ENCODE measurements around the gene MACROH2A1.
A peak's percentile ranks its signal among the peaks of the same experiment; 100 is the strongest.

Gene MACROH2A1

GRCh38 chr5:135400866-135401265, 1.8 kb upstream of the MACROH2A1 start:
- peaks cover 10% of the 10 kb centered on the region for H3K4me1 ChIP-seq (ENCODE audit: control insufficient read depth, insufficient read depth, low read length)
- H3K9ac ChIP-seq (ENCODE audit: low read length): no peak overlapping the region
- H3K36me3 ChIP-seq (ENCODE audit: control insufficient read depth, insufficient read depth, low read length): no peaks in the 10 kb centered on the region
- H3K27ac ChIP-seq (ENCODE audit: low read depth, low read length): no peak overlapping the region
- H3K4me3 ChIP-seq (ENCODE audit: low read length): no peak overlapping the region
- H3K27me3 ChIP-seq (ENCODE audit: control insufficient read depth, insufficient read depth, low read length): no peaks in the 10 kb centered on the region

- Histone ChIP-seq H3K9ac (ENCODE audit: low read length) (peak overlapping the region; percentile 99), H3K36me3 (ENCODE audit: control insufficient read depth, insufficient read depth, low read length) (no peaks in the 10 kb centered on the region), H3K27me3 (ENCODE audit: control insufficient read depth, insufficient read depth, low read length) (no peaks in the 10 kb centered on the region), H3K27ac (ENCODE audit: low read depth, low read length) (peak overlapping the region; percentile 97), H3K4me3 (ENCODE audit: low read length) (peak overlapping the region; percentile 97), H3K4me1 (ENCODE audit: control insufficient read depth, insufficient read depth, low read length) (peaks cover 12% of the 10 kb centered on the region)
These were observed 937 bp upstream of the MACROH2A1 start for GRCh38 chr5:135399794-135400542.

- H3K9ac ChIP-seq (ENCODE audit: low read length): peak overlapping the region; percentile 41
- H3K27ac ChIP-seq (ENCODE audit: low read depth, low read length): peak overlapping the region; percentile 97
- H3K36me3 ChIP-seq (ENCODE audit: control insufficient read depth, insufficient read depth, low read length): no peaks in the 10 kb centered on the region
- H3K4me3 ChIP-seq (ENCODE audit: low read length): peak overlapping the region; percentile 97
- no peaks in the 10 kb centered on the region for H3K27me3 ChIP-seq (ENCODE audit: control insufficient read depth, insufficient read depth, low read length)
- peaks cover 12% of the 10 kb centered on the region for H3K4me1 ChIP-seq (ENCODE audit: control insufficient read depth, insufficient read depth, low read length)
These were observed 724 bp downstream of the MACROH2A1 start for GRCh38 chr5:135398160-135398854.

DNA sequence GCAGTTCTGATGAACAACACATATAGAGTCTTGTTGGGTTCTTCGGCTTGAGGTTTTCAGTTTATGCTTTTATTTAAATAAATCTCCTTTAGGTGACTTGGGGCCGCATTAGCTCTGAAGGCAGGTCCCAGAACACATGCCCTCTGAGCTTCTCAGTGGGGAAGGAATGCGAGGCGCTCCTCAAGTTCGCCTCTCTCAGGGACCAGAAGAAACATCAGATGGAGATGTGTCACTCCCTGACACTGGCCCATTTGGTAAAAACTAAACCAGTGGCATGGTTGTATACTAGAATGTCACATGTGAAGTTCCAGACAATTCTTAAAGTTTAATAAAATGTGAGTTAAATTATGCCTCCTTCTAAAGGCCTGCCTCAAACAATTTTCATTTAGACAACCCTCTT, 1.9 kb downstream of the MACROH2A1 start:
- H3K4me1 ChIP-seq (ENCODE audit: control insufficient read depth, insufficient read depth, low read length): peaks cover 12% of the 10 kb centered on the region
- H3K9ac ChIP-seq (ENCODE audit: low read length): no peak overlapping the region
- no peaks in the 10 kb centered on the region for H3K36me3 ChIP-seq (ENCODE audit: control insufficient read depth, insufficient read depth, low read length)
- no peak overlapping the region for H3K4me3 ChIP-seq (ENCODE audit: low read length)
- H3K27me3 ChIP-seq (ENCODE audit: control insufficient read depth, insufficient read depth, low read length): no peaks in the 10 kb centered on the region
- H3K27ac ChIP-seq (ENCODE audit: low read depth, low read length): no peak overlapping the region

DNA sequence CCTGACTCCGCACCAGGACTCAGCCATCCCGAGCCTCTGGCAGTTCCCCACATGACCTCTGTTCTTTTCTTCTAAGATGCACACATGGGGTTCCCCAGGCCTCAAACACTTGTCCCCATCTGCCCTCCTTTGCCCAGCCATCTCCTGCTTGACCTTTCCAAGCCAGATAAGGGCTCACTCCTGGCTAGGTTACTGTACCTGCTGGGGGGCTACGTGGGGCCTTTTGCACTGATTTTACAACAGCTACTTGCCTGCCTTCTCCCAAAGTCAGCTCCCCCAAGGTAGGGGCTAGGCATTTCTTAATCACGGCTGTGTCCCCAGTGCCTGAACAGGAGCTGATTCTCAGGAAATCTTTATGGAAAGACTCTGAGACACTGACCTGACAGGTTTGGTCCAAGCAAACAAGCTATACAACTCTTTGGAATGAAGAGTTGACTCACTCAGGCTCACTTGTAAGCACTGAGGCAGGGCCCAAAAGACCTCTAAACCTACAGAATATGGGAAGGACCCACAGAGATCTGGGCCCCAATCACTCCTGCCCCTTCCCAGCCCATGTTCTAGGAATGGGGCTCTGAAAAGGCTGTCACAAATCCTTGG, 2.5 kb downstream of the MACROH2A1 start:
- H3K36me3 ChIP-seq (ENCODE audit: control insufficient read depth, insufficient read depth, low read length): no peaks in the 10 kb centered on the region
- H3K27ac ChIP-seq (ENCODE audit: low read depth, low read length): no peak overlapping the region
- no peak overlapping the region for H3K9ac ChIP-seq (ENCODE audit: low read length)
- peaks cover 13% of the 10 kb centered on the region for H3K4me1 ChIP-seq (ENCODE audit: control insufficient read depth, insufficient read depth, low read length)
- H3K27me3 ChIP-seq (ENCODE audit: control insufficient read depth, insufficient read depth, low read length): no peaks in the 10 kb centered on the region
- no peak overlapping the region for H3K4me3 ChIP-seq (ENCODE audit: low read length)

- Histone ChIP-seq H3K4me1 (ENCODE audit: control insufficient read depth, insufficient read depth, low read length) (peaks cover 17% of the 10 kb centered on the region), H3K4me3 (ENCODE audit: low read length) (no peak overlapping the region), H3K9ac (ENCODE audit: low read length) (no peak overlapping the region), H3K27me3 (ENCODE audit: control insufficient read depth, insufficient read depth, low read length) (no peaks in the 10 kb centered on the region), H3K36me3 (ENCODE audit: control insufficient read depth, insufficient read depth, low read length) (no peaks in the 10 kb centered on the region), H3K27ac (ENCODE audit: low read depth, low read length) (no peak overlapping the region)
These were observed 3.2 kb downstream of the MACROH2A1 start for GRCh38 chr5:135395866-135396265.

DNA sequence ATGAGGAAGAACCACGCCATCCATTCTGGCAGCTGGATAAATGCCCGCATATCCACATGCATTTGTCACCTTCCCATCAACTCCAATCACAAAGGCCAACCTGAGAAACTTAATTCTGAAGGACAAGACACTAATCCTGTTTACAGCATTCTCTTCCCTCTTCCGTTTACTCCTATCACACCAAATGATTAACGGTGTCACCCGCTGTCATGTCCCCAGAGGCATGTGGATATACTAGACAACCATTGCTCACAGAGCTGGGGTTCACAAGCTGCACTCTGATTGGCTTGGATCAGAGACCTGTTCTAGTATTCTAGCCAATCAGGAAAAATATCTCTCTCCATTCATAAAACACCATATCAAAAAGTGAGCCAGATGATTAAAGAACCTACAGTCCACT, 3.6 kb downstream of the MACROH2A1 start:
- no peak overlapping the region for H3K4me3 ChIP-seq (ENCODE audit: low read length)
- H3K27ac ChIP-seq (ENCODE audit: low read depth, low read length): no peak overlapping the region
- H3K9ac ChIP-seq (ENCODE audit: low read length): no peak overlapping the region
- H3K27me3 ChIP-seq (ENCODE audit: control insufficient read depth, insufficient read depth, low read length): no peaks in the 10 kb centered on the region
- no peaks in the 10 kb centered on the region for H3K36me3 ChIP-seq (ENCODE audit: control insufficient read depth, insufficient read depth, low read length)
- H3K4me1 ChIP-seq (ENCODE audit: control insufficient read depth, insufficient read depth, low read length): peaks cover 17% of the 10 kb centered on the region

GRCh38 chr5:135394095-135394494, 4.9 kb downstream of the MACROH2A1 start:
- Histone ChIP-seq H3K4me1 (ENCODE audit: control insufficient read depth, insufficient read depth, low read length) (peaks cover 17% of the 10 kb centered on the region), H3K27ac (ENCODE audit: low read depth, low read length) (no peak overlapping the region), H3K27me3 (ENCODE audit: control insufficient read depth, insufficient read depth, low read length) (no peaks in the 10 kb centered on the region), H3K36me3 (ENCODE audit: control insufficient read depth, insufficient read depth, low read length) (no peaks in the 10 kb centered on the region), H3K4me3 (ENCODE audit: low read length) (no peak overlapping the region), H3K9ac (ENCODE audit: low read length) (no peak overlapping the region)

DNA sequence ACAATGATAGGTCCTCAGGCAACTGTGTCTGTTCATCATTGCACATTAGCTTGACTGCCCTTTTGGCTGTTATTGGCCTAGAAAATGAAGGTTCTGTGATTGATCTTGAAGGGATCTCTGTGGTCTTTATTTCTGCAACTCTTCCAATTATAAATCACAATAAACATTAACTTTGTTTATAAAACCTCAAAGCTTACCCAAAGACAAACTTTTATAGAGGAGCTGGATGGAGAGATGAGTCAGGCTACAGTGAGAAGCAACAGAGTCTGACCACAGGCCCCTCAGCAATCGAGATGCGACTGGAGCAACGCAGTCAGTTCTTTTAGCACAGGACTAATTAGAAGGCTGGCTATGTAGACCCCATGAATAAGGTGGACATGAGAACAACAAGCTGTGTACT, 5.3 kb downstream of the MACROH2A1 start:
- Histone ChIP-seq H3K27me3 (ENCODE audit: control insufficient read depth, insufficient read depth, low read length) (no peaks in the 10 kb centered on the region), H3K27ac (ENCODE audit: low read depth, low read length) (no peak overlapping the region), H3K36me3 (ENCODE audit: control insufficient read depth, insufficient read depth, low read length) (no peaks in the 10 kb centered on the region), H3K4me3 (ENCODE audit: low read length) (no peak overlapping the region), H3K9ac (ENCODE audit: low read length) (no peak overlapping the region), H3K4me1 (ENCODE audit: control insufficient read depth, insufficient read depth, low read length) (peaks cover 17% of the 10 kb centered on the region)

GRCh38 chr5:135393229-135393628, 5.8 kb downstream of the MACROH2A1 start:
- Histone ChIP-seq H3K4me3 (ENCODE audit: low read length) (no peak overlapping the region), H3K9ac (ENCODE audit: low read length) (no peak overlapping the region), H3K4me1 (ENCODE audit: control insufficient read depth, insufficient read depth, low read length) (peaks cover 16% of the 10 kb centered on the region), H3K27me3 (ENCODE audit: control insufficient read depth, insufficient read depth, low read length) (no peaks in the 10 kb centered on the region), H3K36me3 (ENCODE audit: control insufficient read depth, insufficient read depth, low read length) (no peaks in the 10 kb centered on the region), H3K27ac (ENCODE audit: low read depth, low read length) (no peak overlapping the region)

- Histone ChIP-seq H3K36me3 (ENCODE audit: control insufficient read depth, insufficient read depth, low read length) (peaks cover 2% of the 10 kb centered on the region), H3K9ac (ENCODE audit: low read length) (no peak overlapping the region), H3K27ac (ENCODE audit: low read depth, low read length) (peak overlapping the region; percentile 17), H3K27me3 (ENCODE audit: control insufficient read depth, insufficient read depth, low read length) (no peaks in the 10 kb centered on the region), H3K4me1 (ENCODE audit: control insufficient read depth, insufficient read depth, low read length) (peaks cover 7% of the 10 kb centered on the region), H3K4me3 (ENCODE audit: low read length) (no peak overlapping the region)
These were observed 6.8 kb downstream of the MACROH2A1 start for GRCh38 chr5:135392256-135392655.

- H3K9ac ChIP-seq (ENCODE audit: low read length): no peak overlapping the region
- peak overlapping the region; percentile 17 for H3K27ac ChIP-seq (ENCODE audit: low read depth, low read length)
- H3K4me1 ChIP-seq (ENCODE audit: control insufficient read depth, insufficient read depth, low read length): peaks cover 9% of the 10 kb centered on the region
- H3K27me3 ChIP-seq (ENCODE audit: control insufficient read depth, insufficient read depth, low read length): no peaks in the 10 kb centered on the region
- no peak overlapping the region for H3K4me3 ChIP-seq (ENCODE audit: low read length)
- peaks cover 3% of the 10 kb centered on the region for H3K36me3 ChIP-seq (ENCODE audit: control insufficient read depth, insufficient read depth, low read length)
These were observed 7.2 kb downstream of the MACROH2A1 start for GRCh38 chr5:135391869-135392255.
